ENCODE results near the gene PRKAB2. TPM values are rescaled to one million over a fixed set of nuclear protein-coding genes. Genes with fewer than 3 reads are reported as not detected.

PRKAB2 gene, protein sequence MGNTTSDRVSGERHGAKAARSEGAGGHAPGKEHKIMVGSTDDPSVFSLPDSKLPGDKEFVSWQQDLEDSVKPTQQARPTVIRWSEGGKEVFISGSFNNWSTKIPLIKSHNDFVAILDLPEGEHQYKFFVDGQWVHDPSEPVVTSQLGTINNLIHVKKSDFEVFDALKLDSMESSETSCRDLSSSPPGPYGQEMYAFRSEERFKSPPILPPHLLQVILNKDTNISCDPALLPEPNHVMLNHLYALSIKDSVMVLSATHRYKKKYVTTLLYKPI
- polyA plus RNA-seq (2012; ENCODE audit: insufficient read depth, insufficient read length, low read depth) = 18.1 TPM

DNA sequence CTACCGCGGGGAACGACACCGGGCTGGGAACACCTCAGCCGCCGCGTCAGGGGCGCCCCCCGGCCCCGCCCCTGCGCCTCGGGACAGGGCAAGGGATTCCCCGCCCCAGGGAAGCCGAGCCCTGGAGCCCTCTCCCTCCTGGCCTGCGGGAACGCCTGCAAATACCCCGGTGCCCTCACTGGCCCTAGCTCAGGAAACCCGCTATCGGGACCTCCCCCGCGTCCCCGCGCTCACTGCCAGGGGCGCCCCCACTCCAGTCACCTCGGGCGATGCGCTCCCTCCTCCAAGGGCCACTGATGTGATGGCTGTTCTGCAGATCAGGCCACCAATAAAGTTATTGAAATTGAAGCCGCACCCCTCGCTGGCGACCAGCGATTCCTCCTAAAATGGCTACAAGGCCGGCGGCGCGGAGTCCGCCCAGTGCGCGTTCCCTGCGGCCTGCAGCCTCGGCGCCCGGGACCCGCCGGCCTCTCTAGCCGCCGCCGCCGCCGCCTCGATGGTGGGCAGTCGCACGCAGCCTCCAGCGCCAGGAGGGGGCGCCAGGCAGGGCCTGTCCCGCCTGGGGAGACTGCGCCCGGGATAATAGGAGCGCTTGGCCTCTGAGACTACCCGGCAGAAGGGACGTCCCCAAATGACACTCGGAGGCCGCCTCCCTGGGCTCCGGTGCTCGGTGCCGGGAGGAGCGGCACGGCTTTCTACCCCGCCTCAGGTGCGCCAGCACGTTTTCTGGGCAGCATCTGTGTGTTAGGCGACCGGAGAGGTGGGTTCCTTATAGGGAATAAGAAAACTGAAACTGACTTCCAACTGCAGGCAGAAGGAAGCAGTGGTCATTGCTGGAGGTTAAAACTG lies at the start of gene PRKAB2:
TSS of gene PRKAB2 (minus strand) at position 303 of the 849 bp plus-strand sequence. CDS start 326 bp downstream, outside the sequence.
- Histone ChIP-seq H3K4me3 (ENCODE audit: low read depth, low read length) (peak within 1 kb of the TSS; percentile 99), H3K36me3 (no peaks in the 10 kb centered on the region), H3K27me3 (no peaks in the 10 kb centered on the region; the same call in 1 of the 2 replicates), H3K9me3 (no peaks in the 10 kb centered on the region), H3K4me1 (peaks cover 9% of the 10 kb centered on the region; the same call in 1 of the 2 replicates)
- TF ChIP-seq, protein P1, sequence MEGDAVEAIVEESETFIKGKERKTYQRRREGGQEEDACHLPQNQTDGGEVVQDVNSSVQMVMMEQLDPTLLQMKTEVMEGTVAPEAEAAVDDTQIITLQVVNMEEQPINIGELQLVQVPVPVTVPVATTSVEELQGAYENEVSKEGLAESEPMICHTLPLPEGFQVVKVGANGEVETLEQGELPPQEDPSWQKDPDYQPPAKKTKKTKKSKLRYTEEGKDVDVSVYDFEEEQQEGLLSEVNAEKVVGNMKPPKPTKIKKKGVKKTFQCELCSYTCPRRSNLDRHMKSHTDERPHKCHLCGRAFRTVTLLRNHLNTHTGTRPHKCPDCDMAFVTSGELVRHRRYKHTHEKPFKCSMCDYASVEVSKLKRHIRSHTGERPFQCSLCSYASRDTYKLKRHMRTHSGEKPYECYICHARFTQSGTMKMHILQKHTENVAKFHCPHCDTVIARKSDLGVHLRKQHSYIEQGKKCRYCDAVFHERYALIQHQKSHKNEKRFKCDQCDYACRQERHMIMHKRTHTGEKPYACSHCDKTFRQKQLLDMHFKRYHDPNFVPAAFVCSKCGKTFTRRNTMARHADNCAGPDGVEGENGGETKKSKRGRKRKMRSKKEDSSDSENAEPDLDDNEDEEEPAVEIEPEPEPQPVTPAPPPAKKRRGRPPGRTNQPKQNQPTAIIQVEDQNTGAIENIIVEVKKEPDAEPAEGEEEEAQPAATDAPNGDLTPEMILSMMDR (IDR thresholded peaks at IDR 0.05; ENCODE audit: low read depth, low read length) = peak; percentile 67
- DNase-seq = peak; percentile 96

DNA sequence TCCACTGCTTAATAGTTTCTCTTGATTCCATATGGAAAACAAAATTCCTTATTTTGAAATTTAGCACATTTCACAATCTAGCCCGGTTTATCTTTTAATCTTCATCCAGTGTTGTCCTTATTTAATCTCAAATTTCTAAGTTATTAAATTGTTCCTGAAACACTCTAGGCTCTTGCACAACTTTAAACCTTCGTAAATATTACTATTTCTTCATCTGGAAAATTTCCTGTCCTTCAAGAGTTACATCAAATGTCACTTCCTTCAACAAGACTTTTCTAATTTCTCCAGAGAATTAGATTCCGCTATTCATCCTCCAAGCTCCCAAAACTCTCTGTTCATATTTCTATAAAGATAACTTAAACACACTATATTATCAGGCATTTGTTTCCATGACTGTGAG lies 46.3 kb upstream of the PRKAB2 start:
- H3K27me3 ChIP-seq = peaks cover 35% of the 10 kb centered on the region
- no peak for DNase-seq
- H3K9me3 ChIP-seq = no peaks in the 10 kb centered on the region
- no peak overlapping the region for H3K4me3 ChIP-seq (ENCODE audit: low read depth, low read length)
- no peaks in the 10 kb centered on the region for H3K4me1 ChIP-seq
- no peaks in the 10 kb centered on the region for H3K36me3 ChIP-seq
- TF ChIP-seq, protein P1 (IDR thresholded peaks at IDR 0.05; ENCODE audit: low read depth, low read length) = no peak

DNA sequence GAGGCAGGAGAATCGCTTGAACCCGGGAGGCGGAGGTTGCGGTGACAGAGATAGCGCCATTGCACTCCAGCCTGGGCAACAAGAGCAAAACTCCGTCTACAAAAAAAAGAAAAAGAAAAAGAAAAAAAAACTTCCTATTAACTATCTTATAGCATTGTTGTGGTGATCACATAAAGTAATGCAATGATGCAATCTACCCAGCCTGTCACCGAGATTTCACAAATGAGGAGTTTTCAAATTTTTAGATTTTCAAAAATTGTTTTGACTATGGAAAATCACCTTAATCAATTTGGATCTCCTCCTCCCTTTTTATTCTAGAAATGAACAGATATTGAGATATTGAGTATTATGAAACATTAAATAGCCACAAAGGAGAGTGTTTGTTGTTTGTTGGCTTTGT lies 44.9 kb upstream of the PRKAB2 start:
- Histone ChIP-seq H3K27me3 (peaks cover 22% of the 10 kb centered on the region), H3K9me3 (no peaks in the 10 kb centered on the region), H3K4me3 (ENCODE audit: low read depth, low read length) (no peak overlapping the region), H3K36me3 (no peaks in the 10 kb centered on the region), H3K4me1 (no peaks in the 10 kb centered on the region)
- TF ChIP-seq, protein P1 (IDR thresholded peaks at IDR 0.05; ENCODE audit: low read depth, low read length) = no peak
- DNase-seq = no peak

DNA sequence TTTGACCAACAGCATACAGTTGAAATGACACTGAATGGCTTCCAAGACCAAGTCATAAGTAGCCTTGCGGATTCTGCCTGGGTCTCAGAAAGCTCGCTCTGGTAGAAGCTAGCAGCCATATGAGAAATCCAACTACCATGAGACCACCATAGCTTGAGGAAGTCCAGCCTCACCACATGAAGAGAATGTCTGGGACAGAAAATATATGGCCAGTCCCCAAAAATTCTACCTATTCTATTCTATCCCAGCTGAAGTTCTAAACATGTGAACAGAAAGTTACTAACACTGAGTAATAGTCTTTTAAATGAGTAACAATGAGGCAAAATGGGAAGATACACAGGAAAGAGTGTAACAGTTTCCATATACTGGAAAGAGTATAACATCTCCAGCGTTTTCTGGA lies 43.9 kb upstream of the PRKAB2 start:
- Histone ChIP-seq H3K27me3 (peaks cover 13% of the 10 kb centered on the region), H3K4me1 (no peaks in the 10 kb centered on the region), H3K9me3 (no peaks in the 10 kb centered on the region), H3K36me3 (no peaks in the 10 kb centered on the region), H3K4me3 (ENCODE audit: low read depth, low read length) (no peak overlapping the region)
- no peak for DNase-seq
- TF ChIP-seq, protein P1 (IDR thresholded peaks at IDR 0.05; ENCODE audit: low read depth, low read length) = no peak

DNA sequence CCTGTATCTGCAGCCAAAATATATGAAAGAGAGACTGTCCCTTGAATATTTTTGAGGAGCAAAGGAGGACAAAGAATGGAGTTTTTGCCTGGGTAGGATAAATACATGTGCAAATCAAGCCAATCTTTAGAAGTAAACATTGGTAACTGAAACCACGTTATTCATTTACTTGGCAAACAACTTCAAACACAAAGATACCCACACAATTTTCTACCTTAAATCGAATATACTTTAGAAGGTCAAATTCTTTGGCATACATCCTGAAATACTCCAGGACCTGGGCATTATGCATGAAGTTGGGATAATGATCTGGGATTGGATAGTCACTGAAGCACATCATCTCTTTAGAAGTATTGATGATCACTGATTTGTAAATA lies 43.3 kb upstream of the PRKAB2 start:
- DNase-seq = no peak
- H3K27me3 ChIP-seq = peaks cover 9% of the 10 kb centered on the region
- TF ChIP-seq, protein P1 (IDR thresholded peaks at IDR 0.05; ENCODE audit: low read depth, low read length) = no peak

More for the DNA sequence above, 43.3 kb upstream of the PRKAB2 start:
- no peak overlapping the region for H3K4me3 ChIP-seq (ENCODE audit: low read depth, low read length)
- no peaks in the 10 kb centered on the region for H3K9me3 ChIP-seq
- H3K4me1 ChIP-seq = no peaks in the 10 kb centered on the region
- no peaks in the 10 kb centered on the region for H3K36me3 ChIP-seq
